ENCODE data around the gene IRX2.

IRX2 gene

GRCh38 chr5:2756211-2757152 is 5.0 kb upstream of the IRX2 start:
- peak in 3 of 51 donors; percentile 4 to 38 (median 27) for DNase-seq

GRCh38 chr5:2755681-2756171 is 4.2 kb upstream of the IRX2 start:
- no peak for DNase-seq

- peak in 6 of 51 donors; percentile 17 to 64 (median 34) for DNase-seq
These were observed 3.7 kb upstream of the IRX2 start for GRCh38 chr5:2755076-2755680.

GRCh38 chr5:2754581-2755075 is 3.2 kb upstream of the IRX2 start:
- DNase-seq: no peak

- DNase-seq: peak in 2 of 51 donors; percentile 16 to 18
These were observed 2.3 kb upstream of the IRX2 start for GRCh38 chr5:2753452-2754420.

DNA sequence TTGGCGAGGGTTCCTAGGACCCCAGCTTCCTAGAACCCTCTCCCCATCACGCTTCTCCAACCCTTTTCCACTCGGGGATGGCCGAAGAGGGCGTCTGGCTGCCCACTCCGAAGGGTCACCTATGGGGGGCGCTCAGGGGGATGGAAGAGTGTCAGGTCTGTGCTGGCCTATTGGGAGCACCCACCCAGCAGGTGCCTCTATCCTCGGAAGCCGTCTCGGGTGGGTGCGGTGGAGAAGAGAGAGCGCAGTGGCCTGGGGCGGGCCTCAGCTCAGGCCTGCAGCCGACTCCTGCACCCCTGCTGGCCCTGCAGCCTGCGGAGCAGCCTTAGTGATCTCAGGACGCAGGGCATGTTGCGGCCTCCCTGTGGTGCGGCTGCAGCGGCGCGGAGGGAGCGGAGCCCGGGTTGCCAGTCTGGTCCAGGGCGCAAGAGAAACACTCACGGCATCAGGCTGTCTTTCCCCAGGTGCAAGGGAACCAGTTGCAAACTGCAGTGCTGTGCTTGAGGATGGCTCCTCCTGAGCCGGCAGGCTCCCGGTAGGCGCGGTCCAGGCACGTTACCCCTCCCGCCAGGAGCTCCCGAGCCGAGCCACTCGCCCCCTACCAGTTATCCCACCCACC is 1.5 kb upstream of the IRX2 start:
- no peak for DNase-seq

- peak in 5 of 51 donors; percentile 54 to 80 (median 67) for DNase-seq
These were observed 763 bp upstream of the IRX2 start for GRCh38 chr5:2752059-2752820.

DNA sequence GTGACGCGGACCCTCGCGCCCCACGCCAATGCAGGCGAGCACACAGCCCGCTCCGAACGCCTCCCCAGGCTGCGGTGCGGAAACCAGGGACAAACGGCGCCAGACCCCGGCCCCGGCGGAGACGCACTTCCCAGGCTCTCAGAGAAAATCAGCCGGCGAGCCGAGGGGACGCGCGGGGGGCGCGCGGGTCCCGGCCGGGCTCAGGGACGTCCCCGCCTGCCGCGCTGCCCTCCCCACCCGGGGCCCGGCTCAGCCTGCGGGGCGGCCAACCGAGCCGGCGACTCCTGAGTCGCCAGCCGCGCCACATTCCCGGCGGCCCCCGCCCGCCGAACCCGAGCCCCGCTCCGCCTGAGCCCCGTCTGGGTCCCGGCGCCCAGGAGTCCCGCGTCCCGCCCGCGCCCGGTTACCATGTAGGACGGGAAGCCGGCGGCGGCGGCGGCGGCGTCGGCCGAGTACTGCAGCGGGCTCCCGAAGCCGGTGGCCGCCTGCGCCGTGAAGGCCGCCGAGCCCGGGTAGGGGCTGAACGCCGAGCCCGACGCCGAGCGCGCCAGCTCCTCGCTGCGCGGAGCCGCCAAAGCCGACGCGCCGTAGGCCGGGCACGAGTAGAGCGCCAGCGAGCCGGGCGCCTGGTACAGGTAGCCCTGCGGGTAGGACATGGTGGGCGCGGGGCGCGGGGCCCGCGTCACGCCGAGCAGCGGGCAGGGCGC is 566 bp downstream of the IRX2 start:
- peak in 1 of 51 donors; percentile 27 for DNase-seq

DNA sequence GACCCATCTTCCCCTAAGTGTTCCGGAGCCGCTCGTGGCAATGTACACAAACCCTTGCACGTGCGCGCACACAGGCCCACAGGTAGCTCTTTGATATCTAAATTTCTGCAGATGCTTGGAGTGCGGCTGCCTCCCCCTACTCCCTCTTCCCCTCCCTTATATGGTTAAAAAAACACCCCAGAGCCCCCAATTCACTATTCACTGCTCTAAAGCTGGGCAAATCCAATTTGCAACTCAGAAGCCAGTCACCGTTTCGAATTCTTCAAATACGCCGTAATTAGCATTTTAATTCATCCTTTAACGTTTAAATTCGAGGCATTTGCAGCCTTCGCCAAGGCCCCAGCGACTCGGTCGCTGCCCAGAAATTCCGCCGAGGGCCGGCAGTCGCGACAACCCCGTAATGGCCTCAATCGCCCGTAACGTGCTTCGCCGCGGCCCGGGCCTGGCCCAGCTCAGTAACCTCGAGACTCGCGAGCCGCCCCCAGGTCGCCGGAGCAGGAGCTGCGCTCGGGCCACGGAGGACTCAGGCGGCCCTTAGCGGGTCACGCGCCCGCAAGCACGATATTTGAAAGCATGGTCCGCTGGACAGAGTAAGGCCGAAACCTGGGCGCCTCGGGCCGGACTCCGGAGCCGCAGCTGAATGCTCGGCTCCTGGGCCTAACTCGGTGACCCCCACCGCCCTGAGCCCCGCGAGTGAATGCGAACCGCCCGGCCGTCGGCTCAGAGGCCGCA is 1.3 kb downstream of the IRX2 start:
- DNase-seq: peak in 2 of 51 donors; percentile 12 to 19

DNA sequence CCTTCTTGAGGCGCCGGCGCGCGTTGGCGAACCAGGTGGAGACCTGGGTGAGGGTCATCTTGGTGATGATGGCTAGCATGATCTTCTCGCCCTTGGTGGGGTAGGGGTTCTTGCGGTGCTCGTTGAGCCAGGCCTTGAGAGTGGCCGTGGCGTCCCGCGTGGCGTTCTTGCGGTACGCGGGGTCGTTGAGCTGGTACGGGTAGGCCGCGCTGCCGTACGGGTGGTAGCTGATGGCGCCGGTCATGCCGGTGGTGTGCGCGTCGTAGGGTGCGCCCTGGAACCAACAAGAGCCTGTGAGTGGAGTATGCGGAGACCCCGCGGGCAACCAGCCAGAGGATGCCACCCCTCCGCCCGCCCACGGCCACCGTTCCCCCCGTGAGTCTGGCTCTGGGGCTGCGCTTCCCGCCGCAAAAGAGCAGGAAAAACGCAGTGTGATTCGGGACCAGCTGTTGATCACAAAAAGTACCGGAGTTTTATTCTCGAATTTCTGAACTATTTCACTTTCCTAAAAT is 1.9 kb downstream of the IRX2 start:
- DNase-seq: no peak

- DNase-seq: no peak
These were observed 2.5 kb downstream of the IRX2 start for GRCh38 chr5:2748861-2749513.

- no peak for DNase-seq
These were observed 3.2 kb downstream of the IRX2 start for GRCh38 chr5:2748179-2748860.

DNA sequence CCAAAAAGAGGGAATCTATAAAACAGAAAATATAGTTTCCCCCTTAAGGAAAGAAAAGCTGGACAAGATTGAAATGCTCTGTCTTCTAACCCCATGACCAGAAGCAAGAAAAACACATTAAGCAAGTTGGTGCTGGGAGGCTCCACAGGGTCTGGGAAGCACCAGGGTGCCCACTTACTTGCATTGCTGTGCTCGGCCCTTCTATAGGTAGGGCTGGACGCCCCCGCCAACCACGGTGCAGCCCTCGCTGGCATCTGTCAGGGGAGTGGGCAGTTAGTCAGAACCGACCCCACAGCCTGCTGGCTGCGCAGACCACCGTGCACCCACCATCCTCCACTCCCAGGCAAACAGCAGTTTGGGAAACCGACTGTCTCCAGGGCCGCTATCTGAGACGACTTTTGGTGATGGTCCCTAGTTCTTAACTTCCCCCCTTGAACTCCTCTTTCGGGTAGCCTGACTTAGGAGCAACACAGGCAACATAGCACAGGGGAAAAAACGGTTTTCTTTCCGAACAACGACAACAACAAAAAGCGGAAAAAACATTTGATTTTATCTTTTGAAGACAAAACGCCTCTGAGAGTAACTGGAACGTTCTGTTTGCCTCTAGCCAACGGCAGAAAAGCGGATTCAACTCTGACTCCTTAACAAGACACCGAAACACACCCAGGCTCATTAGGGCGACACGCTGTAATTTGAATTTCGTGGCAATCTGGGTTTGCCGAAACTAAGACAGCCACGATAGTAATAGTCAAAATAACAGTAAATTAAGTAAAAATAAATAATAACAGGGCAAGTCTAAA is 3.9 kb downstream of the IRX2 start:
- DNase-seq: no peak

- DNase-seq: no peak
These were observed 4.9 kb downstream of the IRX2 start for GRCh38 chr5:2746561-2747032.

DNA sequence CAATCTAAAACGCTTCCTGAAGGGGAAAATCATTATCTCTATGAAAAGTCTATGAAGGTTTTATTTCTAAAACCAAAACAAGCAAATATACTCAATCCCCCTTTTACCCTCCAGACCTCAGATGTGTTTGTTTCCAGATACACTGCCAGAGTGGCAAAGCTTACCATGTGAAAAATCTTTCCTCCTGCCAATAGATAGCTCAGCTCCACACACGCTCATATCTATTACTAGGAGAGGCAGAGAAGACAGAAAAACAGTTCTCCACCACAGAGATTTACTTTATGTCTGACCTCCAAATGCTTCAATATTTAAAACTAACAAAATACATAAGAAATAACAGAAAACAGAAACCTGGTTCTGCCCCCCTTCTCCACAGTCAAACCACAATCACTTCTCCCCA is 7.0 kb downstream of the IRX2 start:
- DNase-seq: no peak

Data from hypothalamus (tissue), 51 donors.